ENCODE results near the gene CACNA1B.

GRCh38 chr9:138044485-138045383 lies 167.2 kb downstream of the CACNA1B start:
- TF ChIP-seq CTCF (IDR thresholded peaks at IDR 0.05): no peak
- TF ChIP-seq POLR2A (IDR thresholded peaks at IDR 0.05): no peak
